Right lobe of liver (tissue), 6 donors: ENCODE measurements around the gene FER1L5. TPM values are rescaled to one million over a fixed set of nuclear protein-coding genes. Genes with fewer than 3 reads are reported as not detected.

Experiments used
- ATAC-seq, 4 donors: fragments of 200-7000 bp; cut with Tn5 transposase; one replicate each; pipeline ENCODE4 v1.9.1; 2020; ENCODE audit warnings: mild to moderate bottlenecking in 4 of 4, moderate library complexity in 4 of 4
- DNase-seq, 3 donors: peaks; one replicate each; pipeline ENCODE4 v3.0.0-alpha.2; 2020
- H3K27ac ChIP-seq, 3 donors: fragments of 200-600 bp; one replicate each; pipeline ENCODE4 v1.8.0; 2022
- H3K27me3 ChIP-seq, 2 donors: fragments of 200-600 bp; one replicate each; pipeline ENCODE4 v1.8.0; 2022
- H3K36me3 ChIP-seq, 4 donors: fragments of 200-600 bp; sonication (generic) in 1 of 4; one replicate each; pipeline versions ENCODE4 v1.5.1 to v1.8.0; 2017 to 2022; ENCODE audit warnings: control low read depth in 1 of 4
- H3K4me1 ChIP-seq, 4 donors: fragments of 200-600 bp; sonication (generic) in 1 of 4; one replicate each; pipeline versions ENCODE4 v1.5.1 to v1.8.0; 2017 to 2022; ENCODE audit warnings: control low read depth in 1 of 4
- H3K4me3 ChIP-seq, 3 donors: fragments of 200-600 bp; one replicate each; pipeline ENCODE4 v1.8.0; 2022
- H3K9me3 ChIP-seq, 4 donors: fragments of 200-600 bp; sonication (generic) in 1 of 4; one replicate each; pipeline versions ENCODE4 v1.5.1 to v1.8.0; 2017 to 2022; ENCODE audit warnings: control low read depth in 1 of 4
- POLR2A ChIP-seq: fragments of 450-650 bp; IDR thresholded peaks from one replicate; pipeline ENCODE4 v1.6.1; 2017; ENCODE audit warnings: antibody characterized with exemption, mild to moderate bottlenecking
- WGBS: methylation state at CpG from one replicate; pipeline ENCODE4 v1.1.6; 2018; ENCODE audit warnings: low coverage, low lambda C conversion rate; ENCODE audit not compliant: insufficient coverage; ENCODE audit errors: missing lambda C conversion rate; 5-methylcytosine and 5-hydroxymethylcytosine counted together
- intact Hi-C, 2 donors: fragments of 100-400 bp; cut with DNase I; formaldehyde crosslinking; loops; one replicate each; pipeline versions ENCODE4 v1.11.2 to v1.14.1; 2022
- total RNA-seq, 6 experiments: library from RNA; depleted of rRNA in 2 of 6; stranded (reverse); fragments of >200 nt in 2 of 6; fragmentation: NEBNext Ultra II Directional in 3 of 6; extraction: Animal tissue kit (Norgen Biotek cat#: 25700) in 3 of 6; gene quantifications; one replicate each; pipeline versions ENCODE4 v1.1.0 to v1.2.4, GENCODE V29; 2016 to 2023
- TF ChIP-seq, protein P1 (sequence below), 4 donors: fragments of 200-600 bp in 3 of 4; fragments of 450-650 bp in 1 of 4; IDR thresholded peaks; one replicate each; pipeline versions ENCODE4 v1.5.1 to v1.8.0; 2016 to 2022; ENCODE audit warnings: antibody characterized with exemption in 4 of 4, mild to moderate bottlenecking in 2 of 4
- donor health status: DM: no; HTN: yes; CAD: no.
- donor health status: DM: no; HTN: no; CAD: no.
- donor health status: DM: no; HTN: no; CAD: no.
- donor health status: DM: no; HTN: yes; CAD: no.
- donor health status: DM: no; HTN: yes; CAD: no.

FER1L5 gene
- total RNA-seq, 6 experiments from 2014 or later = not detected

DNA sequence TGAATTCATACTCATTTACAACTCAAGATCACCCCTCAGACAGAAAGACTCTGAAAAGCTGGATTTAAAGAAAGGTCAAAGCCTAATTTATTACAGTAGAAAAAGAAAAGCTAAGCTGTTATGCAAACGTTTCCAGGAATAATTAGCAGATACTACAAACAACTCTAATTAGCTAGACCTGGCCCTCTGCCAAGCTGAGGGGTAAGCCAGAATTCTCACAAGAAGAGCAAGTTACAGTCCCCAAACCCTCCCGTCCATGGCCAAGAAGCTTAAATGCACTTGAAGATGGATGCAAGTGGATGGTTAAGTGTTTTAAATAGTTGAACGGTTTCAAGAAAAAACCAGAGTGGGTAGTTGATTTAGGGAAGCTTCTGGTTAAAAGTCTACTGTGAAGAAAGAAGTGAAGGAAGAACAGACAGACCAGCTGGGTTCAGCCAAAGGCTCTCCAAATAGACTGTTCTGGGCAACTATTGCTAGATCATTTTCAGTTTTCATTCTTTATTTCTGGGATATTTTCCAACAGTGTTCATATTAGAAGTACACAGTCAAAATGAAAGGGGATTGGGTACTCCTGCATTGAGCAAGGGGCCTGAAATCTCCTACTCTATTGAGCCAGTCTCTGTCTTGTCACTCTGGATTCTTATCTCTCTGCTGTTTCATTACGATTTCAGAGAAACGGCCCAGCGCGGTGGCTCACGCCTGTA is 92.5 kb downstream of the FER1L5 start:
- no peaks in the 10 kb centered on the region for H3K27me3 ChIP-seq
- 78% methylated on average over 8 of the region's 8 CpGs for WGBS
- DNase-seq (no peak), ATAC-seq (no peak)
- H3K36me3 ChIP-seq = peaks cover 0 to 63% (median 20%) of the 10 kb centered on the region in 4 donors
- H3K9me3 ChIP-seq = no peaks in the 10 kb centered on the region
- H3K27ac ChIP-seq = peak overlapping the region in 1 of 3 donors; percentile 10
- intact Hi-C loops = no loop called here
- H3K4me1 ChIP-seq = peaks cover 0 to 22% (median 2%) of the 10 kb centered on the region in 4 donors
- TF ChIP-seq POLR2A = no peak
- TF ChIP-seq, protein P1, sequence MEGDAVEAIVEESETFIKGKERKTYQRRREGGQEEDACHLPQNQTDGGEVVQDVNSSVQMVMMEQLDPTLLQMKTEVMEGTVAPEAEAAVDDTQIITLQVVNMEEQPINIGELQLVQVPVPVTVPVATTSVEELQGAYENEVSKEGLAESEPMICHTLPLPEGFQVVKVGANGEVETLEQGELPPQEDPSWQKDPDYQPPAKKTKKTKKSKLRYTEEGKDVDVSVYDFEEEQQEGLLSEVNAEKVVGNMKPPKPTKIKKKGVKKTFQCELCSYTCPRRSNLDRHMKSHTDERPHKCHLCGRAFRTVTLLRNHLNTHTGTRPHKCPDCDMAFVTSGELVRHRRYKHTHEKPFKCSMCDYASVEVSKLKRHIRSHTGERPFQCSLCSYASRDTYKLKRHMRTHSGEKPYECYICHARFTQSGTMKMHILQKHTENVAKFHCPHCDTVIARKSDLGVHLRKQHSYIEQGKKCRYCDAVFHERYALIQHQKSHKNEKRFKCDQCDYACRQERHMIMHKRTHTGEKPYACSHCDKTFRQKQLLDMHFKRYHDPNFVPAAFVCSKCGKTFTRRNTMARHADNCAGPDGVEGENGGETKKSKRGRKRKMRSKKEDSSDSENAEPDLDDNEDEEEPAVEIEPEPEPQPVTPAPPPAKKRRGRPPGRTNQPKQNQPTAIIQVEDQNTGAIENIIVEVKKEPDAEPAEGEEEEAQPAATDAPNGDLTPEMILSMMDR (IDR thresholded peaks at IDR 0.05) = no peak
- H3K4me3 ChIP-seq = no peak overlapping the region

DNA sequence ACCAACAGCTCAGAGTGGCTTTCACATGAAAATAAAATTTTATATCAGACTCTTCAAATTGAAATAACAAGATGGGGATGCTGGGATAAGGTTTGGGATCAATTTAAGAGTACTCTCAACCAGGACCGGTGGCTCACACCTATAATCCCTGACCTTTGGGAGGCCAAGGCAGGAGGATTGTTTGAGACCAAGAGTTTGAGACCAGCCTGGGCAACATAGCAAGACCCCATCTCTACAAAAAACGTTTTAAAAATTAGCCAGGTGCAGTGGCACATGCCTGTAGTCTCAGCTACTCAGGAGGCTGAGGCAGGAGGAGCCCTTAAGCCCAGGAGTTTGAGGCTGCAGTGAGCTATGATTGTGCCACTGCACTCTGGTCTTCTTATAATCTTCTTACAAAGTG is 94.7 kb downstream of the FER1L5 start:
- intact Hi-C loops = no loop called here
- TF ChIP-seq, protein P1 (IDR thresholded peaks at IDR 0.05) = no peak
- no peak for TF ChIP-seq POLR2A
- Histone ChIP-seq H3K4me3 (no peak overlapping the region), H3K27ac (no peak overlapping the region), H3K9me3 (no peaks in the 10 kb centered on the region), H3K27me3 (no peaks in the 10 kb centered on the region), H3K36me3 (peaks cover 0 to 41% (median 13%) of the 10 kb centered on the region in 4 donors), H3K4me1 (peaks cover 0 to 22% (median 2%) of the 10 kb centered on the region in 4 donors)
- 64% methylated on average over 2 of the region's 2 CpGs for WGBS
- ATAC-seq (no peak), DNase-seq (no peak)

DNA sequence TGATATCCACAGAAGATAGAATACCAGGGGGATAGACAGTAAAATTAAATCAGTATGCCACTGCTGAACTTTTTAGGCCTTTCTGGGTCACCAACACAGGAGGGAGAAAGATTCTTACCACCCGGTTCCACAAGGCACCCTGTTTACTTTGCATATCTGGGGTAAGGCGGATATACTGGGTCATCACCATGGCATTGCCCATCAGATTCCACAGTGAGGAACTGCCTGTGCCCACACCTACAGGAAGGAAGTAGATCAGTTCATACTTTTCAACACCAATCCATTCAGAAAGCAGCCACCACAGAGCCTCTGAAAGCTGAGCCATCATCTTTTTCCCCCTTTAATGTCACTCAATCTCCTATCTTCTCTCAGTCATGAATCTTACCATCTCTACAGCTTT is 95.3 kb downstream of the FER1L5 start:
- Histone ChIP-seq H3K9me3 (no peaks in the 10 kb centered on the region), H3K4me1 (peaks cover 0 to 22% (median 2%) of the 10 kb centered on the region in 4 donors), H3K27ac (no peak overlapping the region), H3K4me3 (no peak overlapping the region), H3K36me3 (peaks cover 0 to 35% (median 11%) of the 10 kb centered on the region in 4 donors), H3K27me3 (no peaks in the 10 kb centered on the region)
- WGBS = 29% methylated on average over 1 of the region's 2 CpGs
- ATAC-seq (no peak), DNase-seq (no peak)
- TF ChIP-seq, protein P1 (IDR thresholded peaks at IDR 0.05) = no peak
- TF ChIP-seq POLR2A = no peak
- intact Hi-C loops = no loop called here

DNA sequence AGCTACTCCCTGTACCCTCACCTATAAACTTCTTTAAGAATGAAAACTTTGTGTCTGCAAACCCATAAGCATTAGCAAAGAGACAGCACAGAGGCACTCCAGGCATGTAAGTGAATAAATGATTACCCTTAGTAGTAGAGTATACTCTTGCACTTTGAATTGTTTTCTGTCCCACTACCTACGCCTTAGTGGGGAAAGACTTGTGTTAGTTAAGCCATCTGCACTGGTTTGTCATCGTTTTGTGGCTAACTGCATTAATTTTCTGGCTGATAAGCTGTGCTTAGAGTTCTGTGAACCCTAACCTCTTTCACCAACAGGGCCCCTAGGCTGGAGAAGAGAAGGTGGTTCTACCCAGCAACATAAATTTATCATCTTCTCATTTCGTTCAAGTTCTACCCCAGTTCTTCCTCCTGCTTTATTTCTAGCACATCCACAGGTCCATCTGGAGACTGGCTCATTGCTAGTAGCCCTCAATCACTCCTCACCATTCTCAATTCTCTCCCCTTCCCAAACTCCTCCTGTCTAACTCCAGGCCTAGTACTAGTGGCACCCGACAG is 96.6 kb downstream of the FER1L5 start:
- intact Hi-C loops = no loop called here
- Histone ChIP-seq H3K27me3 (no peaks in the 10 kb centered on the region), H3K9me3 (no peaks in the 10 kb centered on the region), H3K36me3 (peaks cover 0 to 22% (median 2%) of the 10 kb centered on the region in 4 donors), H3K27ac (peak overlapping the region; percentile 57 to 71 (median 64)), H3K4me1 (peaks cover 0 to 22% (median 2%) of the 10 kb centered on the region in 4 donors), H3K4me3 (peak overlapping the region; percentile 55 to 79 (median 73))
- 19% methylated on average over 4 of the region's 4 CpGs for WGBS
- DNase-seq (no peak), ATAC-seq (no peak)
- TF ChIP-seq, protein P1 (IDR thresholded peaks at IDR 0.05) = no peak
- no peak for TF ChIP-seq POLR2A
